ENCODE data around the gene NDUFV1.

DNA sequence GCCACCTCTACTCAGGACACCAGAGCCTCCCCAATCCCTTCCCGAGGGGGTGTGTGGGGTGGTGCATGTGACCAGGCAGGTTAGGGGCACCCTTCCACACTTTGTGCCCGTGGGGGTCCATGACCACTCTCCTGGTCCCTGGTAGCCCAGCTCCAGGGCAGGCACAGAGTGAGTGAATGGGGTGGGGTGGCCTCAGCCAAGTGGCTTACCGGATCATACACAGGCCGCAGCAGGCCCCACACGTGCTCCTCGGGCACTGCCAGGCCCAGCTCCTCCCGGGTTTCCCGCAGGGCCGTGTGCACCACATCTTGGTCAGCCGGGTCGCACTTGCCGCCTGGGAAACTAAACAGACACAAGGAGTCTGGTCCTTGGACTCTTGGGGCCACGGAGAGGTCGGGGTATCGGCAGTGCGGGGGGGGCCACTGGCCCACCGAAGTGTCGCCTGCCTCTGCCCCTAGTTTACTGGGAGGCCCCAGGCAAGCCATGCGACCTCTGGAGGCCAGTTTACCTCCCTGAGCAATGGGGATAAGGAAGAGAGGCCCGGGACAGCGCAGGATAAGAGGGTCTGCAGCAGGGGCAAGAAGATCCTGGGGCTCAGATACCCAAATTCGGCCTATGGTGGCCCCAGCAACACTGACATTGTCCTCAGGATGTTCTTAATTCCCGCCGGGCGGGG, 22.1 kb downstream of the NDUFV1 start:
- no peak for TF ChIP-seq CTCF (IDR thresholded peaks at IDR 0.05)
- TF ChIP-seq POLR2A (IDR thresholded peaks at IDR 0.05), result no peak
